HFFc6 (cell line): Measurements from ENCODE around the gene ARHGEF33. TPM values are rescaled to one million over a fixed set of nuclear protein-coding genes. Genes with fewer than 3 reads are reported as not detected.

Experiments
- DNase-seq: peaks from one replicate; pipeline ENCODE4 v3.0.0-alpha.2; 2018
- H3K27ac Mint-ChIP-seq: 2 replicates; pipeline ENCODE4 v1.8.0; 2020; ENCODE audit warnings: mild to moderate bottlenecking, mixed read lengths
- H3K27me3 Mint-ChIP-seq: 2 replicates; pipeline ENCODE4 v1.8.0; 2021; ENCODE audit warnings: mild to moderate bottlenecking, moderate library complexity, mixed read lengths; ENCODE audit not compliant: insufficient read depth
- H3K36me3 Mint-ChIP-seq: 2 replicates; pipeline ENCODE4 v1.8.0; 2021; ENCODE audit warnings: low read depth, mixed read lengths
- H3K4me1 Mint-ChIP-seq: 2 replicates; pipeline ENCODE4 v1.8.0; 2020; ENCODE audit warnings: low read depth, mixed read lengths
- H3K4me3 Mint-ChIP-seq: 2 replicates; pipeline ENCODE4 v1.8.0; 2020; ENCODE audit warnings: mild to moderate bottlenecking, moderate library complexity, mixed read lengths
- H3K9me3 Mint-ChIP-seq: 2 replicates; pipeline ENCODE4 v1.8.0; 2020; ENCODE audit warnings: mild to moderate bottlenecking, mixed read lengths
- total RNA-seq, 6 experiments: library from RNA; stranded (reverse); fragmentation: NEBNext Ultra II Directional; extraction: Animal tissue kit (Norgen Biotek cat#: 25700); gene quantifications; 2 replicates in 1 of 6; 3 replicates in 5 of 6; pipeline ENCODE4 v1.2.3, GENCODE V29; 2021
- TF ChIP-seq, protein P1 (sequence below): fragments of 200-600 bp; sonication (generic); IDR thresholded peaks from 2 replicates; pipeline ENCODE4 v1.5.0; 2021; ENCODE audit warnings: antibody characterized with exemption, mild to moderate bottlenecking

ARHGEF33 gene
- total RNA-seq, 6 experiments from 2014 or later: 0.08 to 0.78 (median 0.21) TPM

DNA sequence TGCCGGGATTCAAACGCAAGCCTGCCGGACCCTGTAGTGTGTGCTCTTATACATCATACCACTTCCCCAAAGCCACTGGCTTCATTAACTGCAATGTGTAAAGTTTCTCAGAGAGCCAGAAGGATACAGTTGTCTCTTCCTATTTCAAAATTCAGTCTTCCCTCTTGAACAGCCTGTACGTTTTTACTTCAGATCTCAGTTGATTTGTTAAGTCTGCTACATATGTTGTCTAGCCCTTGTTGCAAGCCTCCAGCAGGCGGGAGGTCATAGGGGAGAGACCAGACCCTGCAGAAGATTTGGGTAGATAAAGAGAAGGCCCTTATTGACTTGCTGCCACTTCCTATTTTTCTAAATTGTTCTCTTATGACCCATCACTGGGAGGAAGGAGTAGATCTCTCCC lies 56.2 kb downstream of the ARHGEF33 start:
- H3K27ac Mint-ChIP-seq: no peak overlapping the region
- H3K4me3 Mint-ChIP-seq: no peak overlapping the region
- no peaks in the 10 kb centered on the region for H3K36me3 Mint-ChIP-seq
- TF ChIP-seq, protein P1, sequence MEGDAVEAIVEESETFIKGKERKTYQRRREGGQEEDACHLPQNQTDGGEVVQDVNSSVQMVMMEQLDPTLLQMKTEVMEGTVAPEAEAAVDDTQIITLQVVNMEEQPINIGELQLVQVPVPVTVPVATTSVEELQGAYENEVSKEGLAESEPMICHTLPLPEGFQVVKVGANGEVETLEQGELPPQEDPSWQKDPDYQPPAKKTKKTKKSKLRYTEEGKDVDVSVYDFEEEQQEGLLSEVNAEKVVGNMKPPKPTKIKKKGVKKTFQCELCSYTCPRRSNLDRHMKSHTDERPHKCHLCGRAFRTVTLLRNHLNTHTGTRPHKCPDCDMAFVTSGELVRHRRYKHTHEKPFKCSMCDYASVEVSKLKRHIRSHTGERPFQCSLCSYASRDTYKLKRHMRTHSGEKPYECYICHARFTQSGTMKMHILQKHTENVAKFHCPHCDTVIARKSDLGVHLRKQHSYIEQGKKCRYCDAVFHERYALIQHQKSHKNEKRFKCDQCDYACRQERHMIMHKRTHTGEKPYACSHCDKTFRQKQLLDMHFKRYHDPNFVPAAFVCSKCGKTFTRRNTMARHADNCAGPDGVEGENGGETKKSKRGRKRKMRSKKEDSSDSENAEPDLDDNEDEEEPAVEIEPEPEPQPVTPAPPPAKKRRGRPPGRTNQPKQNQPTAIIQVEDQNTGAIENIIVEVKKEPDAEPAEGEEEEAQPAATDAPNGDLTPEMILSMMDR: no peak
- H3K27me3 Mint-ChIP-seq: peaks cover 5% of the 10 kb centered on the region
- no peaks in the 10 kb centered on the region for H3K9me3 Mint-ChIP-seq
- DNase-seq: no peak
- H3K4me1 Mint-ChIP-seq: peaks cover 31% of the 10 kb centered on the region

DNA sequence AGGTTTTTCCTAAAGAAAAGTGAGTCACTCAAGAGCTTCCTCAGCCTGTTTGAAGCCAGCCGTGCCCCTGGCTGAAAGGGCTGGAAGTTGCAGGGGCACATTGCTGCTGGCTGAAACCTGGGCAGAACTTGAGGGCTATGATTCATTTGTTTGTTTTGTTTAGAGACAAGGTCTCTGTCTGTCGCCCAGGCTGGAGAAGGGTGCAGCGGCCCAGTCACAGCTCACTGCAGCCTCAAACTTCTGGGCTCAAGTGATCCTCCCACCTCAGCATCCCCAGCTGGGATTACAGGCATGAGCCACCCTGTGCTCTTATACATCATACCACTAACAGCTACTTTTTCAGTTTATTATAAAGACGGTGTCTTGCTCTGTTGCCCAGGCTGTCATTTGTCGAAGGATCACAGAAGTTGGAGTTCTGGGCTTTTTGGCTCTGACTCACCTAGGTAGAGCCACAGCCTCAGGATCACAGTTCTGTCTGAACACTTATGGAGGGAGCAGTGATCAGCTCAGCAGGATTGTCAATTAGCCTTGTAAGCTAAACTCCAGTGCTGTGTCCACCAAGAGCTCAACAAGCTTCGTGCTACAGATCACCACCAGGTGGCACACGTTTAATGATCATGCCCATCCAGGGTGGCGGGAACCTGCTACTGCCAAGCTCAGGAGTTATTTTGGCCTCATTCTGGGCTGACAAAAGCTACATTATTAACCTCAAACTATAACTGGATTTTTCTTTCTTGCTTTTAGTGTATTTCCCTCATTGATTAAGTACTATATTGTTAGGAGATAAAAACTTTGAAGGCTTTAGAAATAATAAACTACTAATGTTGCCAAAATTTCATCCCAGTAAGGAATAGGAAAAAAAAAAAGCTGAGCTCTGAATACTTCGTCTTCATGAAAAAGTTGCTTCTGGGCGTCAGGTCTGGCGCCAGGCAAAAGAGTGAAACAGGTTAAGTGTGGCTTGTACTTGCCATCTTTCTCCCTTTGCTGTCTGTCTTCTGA lies 57.9 kb downstream of the ARHGEF33 start:
- Mint-ChIP-seq H3K27me3 (peaks cover 5% of the 10 kb centered on the region), H3K4me1 (peaks cover 31% of the 10 kb centered on the region), H3K4me3 (peak overlapping the region; percentile 30), H3K27ac (peak overlapping the region; percentile 68), H3K36me3 (no peaks in the 10 kb centered on the region), H3K9me3 (no peaks in the 10 kb centered on the region)
- peak; percentile 85 for DNase-seq
- TF ChIP-seq, protein P1: peak; percentile 85

DNA sequence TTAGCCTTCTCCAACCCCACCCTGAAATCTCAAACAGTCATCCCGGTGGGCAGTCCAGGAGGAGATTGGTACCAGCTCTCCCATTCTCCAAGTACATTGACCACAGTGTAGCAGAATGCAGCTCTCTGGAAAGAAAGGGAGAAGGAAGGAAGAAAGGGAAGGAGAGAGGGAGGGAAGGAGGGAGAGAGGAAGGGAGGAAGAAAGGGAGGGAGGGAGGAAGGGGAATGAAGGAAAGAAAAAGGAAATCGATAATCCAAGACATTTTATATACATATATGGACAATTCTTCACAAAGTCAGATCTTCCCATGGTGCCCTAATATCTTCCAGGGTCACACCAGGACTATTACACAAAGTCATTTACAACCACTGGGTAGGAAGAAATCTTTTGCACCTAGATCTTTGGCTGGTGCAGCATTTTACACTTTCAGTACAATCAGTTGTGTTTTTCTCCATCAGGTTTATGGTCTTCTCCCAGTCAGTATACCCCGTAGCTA lies 58.8 kb downstream of the ARHGEF33 start:
- no peaks in the 10 kb centered on the region for H3K36me3 Mint-ChIP-seq
- DNase-seq: no peak
- H3K4me3 Mint-ChIP-seq: no peak overlapping the region
- H3K27ac Mint-ChIP-seq: no peak overlapping the region
- H3K4me1 Mint-ChIP-seq: peaks cover 25% of the 10 kb centered on the region
- H3K27me3 Mint-ChIP-seq: peaks cover 5% of the 10 kb centered on the region
- TF ChIP-seq, protein P1: no peak
- no peaks in the 10 kb centered on the region for H3K9me3 Mint-ChIP-seq

DNA sequence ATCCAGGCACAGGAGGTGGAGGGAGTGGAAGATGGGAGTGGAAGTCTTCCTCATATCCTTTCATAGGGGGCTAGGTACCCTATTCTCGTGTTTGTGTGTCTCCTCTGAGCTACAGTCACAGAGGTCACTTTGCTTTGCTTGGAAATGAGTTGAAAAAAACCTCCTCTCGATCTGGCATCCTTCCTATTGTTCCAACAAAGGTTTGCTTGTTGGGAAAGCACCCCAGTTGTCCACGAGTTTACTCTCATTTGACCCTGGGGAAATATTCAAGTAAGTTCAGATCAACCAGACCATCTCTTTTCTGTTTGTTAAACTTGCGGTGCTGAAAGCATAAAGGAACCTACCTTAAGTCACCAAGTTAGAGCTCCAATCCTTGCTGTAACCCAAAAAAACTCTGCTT lies 59.3 kb downstream of the ARHGEF33 start:
- TF ChIP-seq, protein P1: no peak
- H3K9me3 Mint-ChIP-seq: no peaks in the 10 kb centered on the region
- H3K27ac Mint-ChIP-seq: no peak overlapping the region; the same call in 1 of the 2 replicates
- no peaks in the 10 kb centered on the region for H3K36me3 Mint-ChIP-seq
- H3K27me3 Mint-ChIP-seq: peaks cover 7% of the 10 kb centered on the region
- no peak for DNase-seq
- H3K4me1 Mint-ChIP-seq: peaks cover 20% of the 10 kb centered on the region
- no peak overlapping the region for H3K4me3 Mint-ChIP-seq

DNA sequence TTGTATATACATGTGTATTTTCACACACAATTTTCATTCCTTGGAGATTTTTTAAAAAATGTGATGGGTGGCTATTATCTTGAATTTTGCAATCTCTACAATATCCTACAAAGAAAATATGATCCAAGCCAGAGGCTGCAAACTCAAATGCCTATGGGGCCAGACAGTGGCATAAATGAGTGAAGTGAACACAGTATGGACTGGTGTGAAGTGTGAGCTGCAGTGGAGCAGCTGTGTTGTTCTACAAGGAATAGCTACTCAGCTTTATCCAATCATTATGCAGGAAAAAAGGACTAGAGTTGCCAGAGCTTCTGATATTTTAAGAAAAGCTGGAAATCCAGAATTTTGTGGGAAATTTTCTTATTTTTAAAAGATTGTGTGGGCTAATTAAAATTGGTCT lies 62.1 kb downstream of the ARHGEF33 start:
- no peaks in the 10 kb centered on the region for H3K9me3 Mint-ChIP-seq
- DNase-seq: no peak
- H3K4me3 Mint-ChIP-seq: no peak overlapping the region
- H3K36me3 Mint-ChIP-seq: no peaks in the 10 kb centered on the region
- H3K27me3 Mint-ChIP-seq: peaks cover 10% of the 10 kb centered on the region
- H3K4me1 Mint-ChIP-seq: peaks cover 15% of the 10 kb centered on the region
- H3K27ac Mint-ChIP-seq: no peak overlapping the region
- TF ChIP-seq, protein P1: no peak
